ENCODE results near the gene LUM. TPM values are rescaled to one million over a fixed set of nuclear protein-coding genes. Genes with fewer than 3 reads are reported as not detected.

LUM gene
- polyA plus RNA-seq, 3 donors from 2014 or later, result not detected

DNA sequence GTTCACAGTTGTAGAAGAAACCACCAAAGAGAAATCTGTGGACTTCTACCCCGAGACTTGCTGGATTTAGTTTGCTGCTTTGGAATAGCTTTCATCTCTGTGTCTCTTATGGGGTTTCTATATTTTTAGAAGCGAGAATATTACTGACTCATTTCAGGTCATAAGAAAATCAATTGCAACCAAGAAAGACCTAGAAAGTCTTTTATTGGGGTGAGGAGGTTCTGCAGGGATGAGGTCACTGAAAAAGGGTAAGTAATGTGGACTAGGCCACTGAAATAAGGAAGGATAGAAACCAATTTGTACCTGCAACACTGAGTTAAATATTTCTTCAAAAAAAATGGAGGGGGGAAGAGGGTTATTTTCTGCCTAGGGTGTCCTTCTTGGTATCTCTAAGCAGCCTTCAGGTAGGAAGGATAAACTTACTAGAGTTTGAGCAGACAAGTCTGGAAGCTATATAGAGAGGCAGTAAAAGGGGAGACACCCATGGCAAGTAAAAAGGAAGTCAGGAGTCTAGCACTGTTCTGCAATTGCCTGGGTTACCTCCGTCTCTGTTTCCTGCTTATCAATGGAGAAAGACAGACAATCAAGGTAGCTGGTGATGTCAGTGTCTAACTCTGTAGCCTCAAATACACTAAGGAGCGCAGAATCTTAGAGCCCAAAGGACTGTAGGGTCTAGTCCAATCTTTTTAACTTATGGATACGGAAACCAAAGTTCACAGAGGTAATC lies 33.9 kb downstream of the LUM start:
- no peak for DNase-seq
- H3K27me3 Mint-ChIP-seq (ENCODE audit: low read depth in 3 of 3), result peaks cover 0 to 4% (median 3%) of the 10 kb centered on the region in 3 donors
- H3K27ac Mint-ChIP-seq, result no peak overlapping the region
- no peak overlapping the region for H3K4me3 Mint-ChIP-seq
- H3K36me3 Mint-ChIP-seq, result no peaks in the 10 kb centered on the region
- H3K4me1 Mint-ChIP-seq, result no peaks in the 10 kb centered on the region
- H3K9me3 Mint-ChIP-seq, result peaks cover 0 to 4% (median 0%) of the 10 kb centered on the region in 6 donors

DNA sequence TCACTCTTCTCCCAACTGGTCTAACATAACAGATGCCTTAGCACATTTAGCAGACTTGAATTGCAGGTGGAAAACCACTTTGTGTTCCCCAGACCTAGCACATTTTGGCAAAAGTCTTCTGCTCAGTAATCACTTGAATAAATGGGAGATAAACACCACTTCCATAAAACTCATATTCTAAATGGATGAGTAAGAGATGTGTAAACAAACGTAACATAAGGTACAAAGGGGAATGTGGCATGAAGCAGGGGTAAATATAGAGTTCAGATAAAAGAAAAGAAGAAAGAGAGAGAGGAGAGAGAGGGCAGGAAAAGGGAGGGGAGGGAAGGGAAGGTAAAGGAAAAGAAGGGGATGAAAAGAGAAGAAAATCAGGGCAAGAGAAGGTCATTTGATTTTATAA lies 36.4 kb downstream of the LUM start:
- Mint-ChIP-seq H3K9me3 (peaks cover 0 to 2% (median under 1%) of the 10 kb centered on the region in 6 donors), H3K27ac (no peak overlapping the region), H3K4me3 (no peak overlapping the region), H3K27me3 (ENCODE audit: low read depth in 3 of 3) (peaks cover 0 to 4% (median 3%) of the 10 kb centered on the region in 3 donors), H3K4me1 (no peaks in the 10 kb centered on the region), H3K36me3 (no peaks in the 10 kb centered on the region)
- no peak for DNase-seq

DNA sequence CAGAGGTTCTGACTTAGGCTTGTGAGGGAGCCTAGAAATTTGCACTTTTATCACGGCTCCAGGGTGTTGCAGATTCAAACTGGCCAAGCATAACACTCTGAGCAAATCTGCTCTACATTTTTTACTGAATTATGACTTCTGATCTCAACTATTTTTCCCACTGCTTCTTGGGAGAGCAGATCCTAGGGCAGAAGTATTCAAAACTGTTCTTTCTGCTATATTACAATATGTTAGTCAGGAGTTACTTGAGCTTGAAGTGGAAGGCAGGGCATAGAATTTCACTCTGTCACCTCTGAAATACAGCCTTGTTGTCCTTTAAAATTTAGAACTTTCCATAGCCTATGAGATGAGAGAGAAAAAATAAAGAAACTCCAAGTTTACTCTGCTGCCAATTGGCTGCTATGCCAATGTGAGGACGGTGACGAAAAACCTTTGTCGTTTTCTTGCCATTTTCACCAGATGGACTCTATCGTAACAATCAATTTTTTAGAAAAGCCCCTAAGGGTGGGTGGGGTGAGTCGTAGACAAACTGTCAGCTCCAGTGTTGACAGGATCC lies 37.1 kb downstream of the LUM start:
- Mint-ChIP-seq H3K4me3 (no peak overlapping the region), H3K9me3 (peaks cover 0 to 2% (median under 1%) of the 10 kb centered on the region in 6 donors), H3K27ac (no peak overlapping the region), H3K36me3 (no peaks in the 10 kb centered on the region), H3K27me3 (ENCODE audit: low read depth in 3 of 3) (peaks cover 0 to 4% (median 3%) of the 10 kb centered on the region in 3 donors), H3K4me1 (no peaks in the 10 kb centered on the region)
- no peak for DNase-seq

DNA sequence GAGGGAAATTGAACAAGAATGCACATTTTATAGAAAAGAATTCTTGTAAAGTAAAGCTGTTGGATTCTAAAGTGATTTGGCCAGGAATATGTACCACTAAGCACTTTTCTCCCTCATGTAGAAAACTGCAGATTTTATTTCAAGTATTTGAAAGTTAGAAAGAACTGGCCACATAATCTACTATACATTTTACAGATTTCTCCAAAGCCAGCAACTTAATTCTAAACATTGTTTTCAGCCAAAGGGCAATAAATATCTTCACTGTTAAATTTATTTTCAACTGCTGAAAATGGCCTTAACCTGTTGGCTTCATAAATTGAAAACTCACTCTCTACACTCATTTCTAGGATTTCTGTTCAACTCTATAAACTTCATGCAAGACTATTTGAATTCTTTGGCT lies 37.9 kb downstream of the LUM start:
- no peak for DNase-seq
- Mint-ChIP-seq H3K9me3 (peaks cover 0 to 2% (median under 1%) of the 10 kb centered on the region in 6 donors), H3K27ac (no peak overlapping the region), H3K27me3 (ENCODE audit: low read depth in 3 of 3) (peaks cover 0 to 4% (median 3%) of the 10 kb centered on the region in 3 donors), H3K4me1 (no peaks in the 10 kb centered on the region), H3K4me3 (no peak overlapping the region), H3K36me3 (no peaks in the 10 kb centered on the region)

DNA sequence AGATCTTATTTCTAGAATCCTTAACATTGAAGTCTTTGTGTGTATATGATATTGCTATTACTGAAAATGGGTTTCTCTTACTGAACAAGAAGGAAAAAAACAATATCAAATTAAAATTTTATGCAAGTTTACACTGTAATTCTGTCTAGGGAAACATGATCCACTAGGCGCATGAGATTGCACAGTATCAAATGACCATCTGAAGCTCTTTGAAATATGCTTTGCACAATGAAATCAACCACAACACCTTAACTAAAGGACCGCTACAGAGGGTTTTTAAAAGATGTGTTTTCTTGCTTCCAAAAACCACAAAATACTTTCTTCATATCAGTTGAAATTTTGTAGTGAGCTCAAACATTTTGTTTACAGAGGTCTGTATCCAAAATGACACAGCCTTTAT lies 38.4 kb downstream of the LUM start:
- Mint-ChIP-seq H3K27me3 (ENCODE audit: low read depth in 3 of 3) (peaks cover 0 to 4% (median 2%) of the 10 kb centered on the region in 3 donors), H3K4me1 (no peaks in the 10 kb centered on the region), H3K36me3 (no peaks in the 10 kb centered on the region), H3K9me3 (peaks cover 0 to 2% (median 0%) of the 10 kb centered on the region in 6 donors), H3K27ac (no peak overlapping the region), H3K4me3 (no peak overlapping the region)
- DNase-seq, result no peak

DNA sequence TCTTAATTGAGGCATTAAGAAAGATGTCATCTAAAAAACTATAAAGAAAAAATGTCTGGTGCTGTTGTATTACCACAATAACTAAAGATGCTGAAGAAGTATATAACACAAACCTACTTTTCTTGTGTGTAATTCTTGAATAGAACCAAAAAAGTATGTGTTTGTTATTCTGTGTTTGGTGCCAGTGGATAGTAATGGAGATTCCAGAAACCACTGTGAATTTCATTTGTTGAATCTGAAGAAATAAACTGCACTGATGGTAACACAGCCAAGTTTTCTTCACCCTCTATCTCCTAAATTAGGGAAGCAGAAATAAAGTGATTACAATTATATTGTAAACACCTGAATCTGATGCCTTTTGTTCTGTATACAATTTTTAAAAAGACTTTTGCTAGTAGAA lies 40.4 kb downstream of the LUM start:
- H3K27me3 Mint-ChIP-seq (ENCODE audit: low read depth in 3 of 3), result peaks cover 0 to 4% (median 0%) of the 10 kb centered on the region in 3 donors
- no peaks in the 10 kb centered on the region for H3K36me3 Mint-ChIP-seq
- DNase-seq, result no peak
- no peak overlapping the region for H3K4me3 Mint-ChIP-seq
- H3K27ac Mint-ChIP-seq, result no peak overlapping the region
- no peaks in the 10 kb centered on the region for H3K4me1 Mint-ChIP-seq
- H3K9me3 Mint-ChIP-seq, result peaks cover 0 to 2% (median 0%) of the 10 kb centered on the region in 6 donors

DNA sequence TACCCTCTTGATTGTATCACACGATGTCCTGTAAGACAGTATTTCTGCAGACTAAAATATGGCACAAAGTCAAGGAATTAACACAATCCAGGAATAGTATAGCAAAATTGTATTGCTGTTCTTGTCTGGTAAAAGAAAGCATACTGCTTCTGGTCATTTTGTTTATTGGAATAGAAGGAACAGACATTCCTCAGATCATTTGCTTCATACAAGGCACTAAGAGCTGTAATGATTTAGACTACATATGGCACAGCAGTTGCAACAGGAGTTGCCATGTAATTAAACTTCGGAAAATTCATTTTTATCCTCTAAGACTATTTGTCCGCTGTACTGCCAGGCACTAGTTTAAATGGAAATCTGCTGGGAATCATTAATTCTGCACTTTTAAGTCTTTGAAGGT lies 45.9 kb downstream of the LUM start:
- H3K9me3 Mint-ChIP-seq, result peaks cover 0 to 4% (median 0%) of the 10 kb centered on the region in 6 donors
- no peaks in the 10 kb centered on the region for H3K36me3 Mint-ChIP-seq
- H3K27me3 Mint-ChIP-seq (ENCODE audit: low read depth in 3 of 3), result no peaks in the 10 kb centered on the region
- H3K4me1 Mint-ChIP-seq, result no peaks in the 10 kb centered on the region
- H3K4me3 Mint-ChIP-seq, result no peak overlapping the region
- H3K27ac Mint-ChIP-seq, result no peak overlapping the region
- no peak for DNase-seq

DNA sequence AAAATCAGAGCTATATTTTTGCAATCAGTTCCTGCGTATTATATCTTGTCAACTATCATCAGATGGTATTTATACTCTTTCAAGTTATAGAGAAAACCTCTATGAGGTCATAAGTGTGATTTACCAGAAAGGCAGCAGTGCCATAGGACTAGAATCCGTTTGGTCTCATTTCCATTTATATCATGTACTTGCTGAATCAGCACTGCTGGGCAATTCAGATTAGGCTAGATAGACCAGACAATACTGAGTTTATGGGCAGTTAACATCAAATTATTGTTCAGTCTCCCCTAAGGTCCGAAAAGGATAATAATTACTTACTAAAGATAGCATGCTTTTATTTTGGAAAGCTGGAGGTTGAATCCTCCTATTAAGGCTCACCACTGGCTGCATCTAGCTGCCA lies 46.7 kb downstream of the LUM start:
- no peak overlapping the region for H3K27ac Mint-ChIP-seq
- DNase-seq, result no peak
- H3K4me1 Mint-ChIP-seq, result no peaks in the 10 kb centered on the region
- H3K27me3 Mint-ChIP-seq (ENCODE audit: low read depth in 3 of 3), result no peaks in the 10 kb centered on the region
- no peaks in the 10 kb centered on the region for H3K36me3 Mint-ChIP-seq
- no peak overlapping the region for H3K4me3 Mint-ChIP-seq
- H3K9me3 Mint-ChIP-seq, result peaks cover 0 to 4% (median 0%) of the 10 kb centered on the region in 6 donors

DNA sequence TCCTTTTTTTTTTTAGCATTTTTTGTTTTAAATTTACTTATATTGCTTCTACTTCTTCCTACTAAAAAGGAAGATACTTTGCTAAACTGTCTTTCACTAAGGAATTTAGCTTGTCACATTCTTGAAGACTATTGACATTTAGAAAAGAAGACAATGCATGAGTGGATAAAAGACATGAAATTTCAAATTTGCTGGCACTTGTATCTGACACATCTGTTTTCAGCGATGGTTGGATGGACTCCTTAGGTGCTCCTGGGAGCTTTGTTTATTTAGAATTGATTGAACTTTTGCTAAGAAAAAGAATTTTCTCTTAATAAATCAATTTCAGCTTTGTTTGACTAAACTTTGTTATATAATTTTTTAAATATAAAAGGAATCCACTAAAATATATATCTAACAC lies 50.2 kb downstream of the LUM start:
- no peaks in the 10 kb centered on the region for H3K27me3 Mint-ChIP-seq (ENCODE audit: low read depth in 3 of 3)
- no peak overlapping the region for H3K4me3 Mint-ChIP-seq
- peaks cover 0 to 4% (median 0%) of the 10 kb centered on the region in 6 donors for H3K9me3 Mint-ChIP-seq
- H3K27ac Mint-ChIP-seq, result no peak overlapping the region
- no peaks in the 10 kb centered on the region for H3K4me1 Mint-ChIP-seq
- DNase-seq, result no peak
- H3K36me3 Mint-ChIP-seq, result no peaks in the 10 kb centered on the region

DNA sequence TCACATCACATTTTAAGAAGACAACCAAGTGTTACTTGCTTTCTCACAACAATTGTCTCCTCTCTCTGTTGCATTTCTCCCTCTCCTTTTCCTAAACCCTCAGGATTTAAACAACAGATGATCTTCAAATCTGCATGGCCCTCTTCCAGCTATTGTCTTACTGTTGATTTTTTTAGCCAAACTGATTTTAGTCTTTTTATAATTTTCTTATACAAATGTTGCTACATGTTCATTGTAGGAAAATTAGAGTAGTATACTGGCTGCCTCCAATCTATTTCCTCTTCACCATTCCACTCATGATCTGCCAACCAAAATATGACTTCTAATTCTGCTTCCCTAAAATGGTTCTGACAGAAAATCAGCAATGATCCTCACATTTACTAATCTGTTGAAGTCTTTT lies 52.1 kb downstream of the LUM start:
- Mint-ChIP-seq H3K27me3 (ENCODE audit: low read depth in 3 of 3) (peaks cover 0 to 1% (median 0%) of the 10 kb centered on the region in 3 donors), H3K4me3 (no peak overlapping the region), H3K9me3 (peaks cover 0 to 4% (median 0%) of the 10 kb centered on the region in 6 donors), H3K4me1 (no peaks in the 10 kb centered on the region), H3K27ac (no peak overlapping the region), H3K36me3 (no peaks in the 10 kb centered on the region)
- no peak for DNase-seq

DNA sequence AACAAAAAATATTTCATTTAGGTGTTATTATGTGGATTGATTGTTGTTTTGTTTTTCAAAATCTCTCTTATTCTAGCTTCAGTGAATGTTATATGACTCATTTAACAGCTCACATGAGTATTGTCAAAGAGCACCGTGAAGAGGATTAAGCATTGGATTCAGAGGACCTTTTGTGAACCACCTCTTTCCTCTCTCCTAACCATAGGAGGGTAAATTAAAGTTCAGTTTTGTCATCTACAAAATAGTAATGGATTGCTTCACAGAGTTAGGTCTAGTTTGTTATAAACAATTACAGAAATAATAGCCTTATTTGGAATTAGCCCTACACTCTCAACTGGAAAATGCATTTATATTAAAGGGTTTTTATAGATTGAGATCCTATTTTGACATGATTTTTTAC lies 52.5 kb downstream of the LUM start:
- no peak overlapping the region for H3K4me3 Mint-ChIP-seq
- peaks cover 0 to 4% (median 0%) of the 10 kb centered on the region in 6 donors for H3K9me3 Mint-ChIP-seq
- DNase-seq, result no peak
- H3K27ac Mint-ChIP-seq, result no peak overlapping the region
- no peaks in the 10 kb centered on the region for H3K36me3 Mint-ChIP-seq
- H3K27me3 Mint-ChIP-seq (ENCODE audit: low read depth in 3 of 3), result peaks cover 0 to 1% (median 0%) of the 10 kb centered on the region in 3 donors
- no peaks in the 10 kb centered on the region for H3K4me1 Mint-ChIP-seq

DNA sequence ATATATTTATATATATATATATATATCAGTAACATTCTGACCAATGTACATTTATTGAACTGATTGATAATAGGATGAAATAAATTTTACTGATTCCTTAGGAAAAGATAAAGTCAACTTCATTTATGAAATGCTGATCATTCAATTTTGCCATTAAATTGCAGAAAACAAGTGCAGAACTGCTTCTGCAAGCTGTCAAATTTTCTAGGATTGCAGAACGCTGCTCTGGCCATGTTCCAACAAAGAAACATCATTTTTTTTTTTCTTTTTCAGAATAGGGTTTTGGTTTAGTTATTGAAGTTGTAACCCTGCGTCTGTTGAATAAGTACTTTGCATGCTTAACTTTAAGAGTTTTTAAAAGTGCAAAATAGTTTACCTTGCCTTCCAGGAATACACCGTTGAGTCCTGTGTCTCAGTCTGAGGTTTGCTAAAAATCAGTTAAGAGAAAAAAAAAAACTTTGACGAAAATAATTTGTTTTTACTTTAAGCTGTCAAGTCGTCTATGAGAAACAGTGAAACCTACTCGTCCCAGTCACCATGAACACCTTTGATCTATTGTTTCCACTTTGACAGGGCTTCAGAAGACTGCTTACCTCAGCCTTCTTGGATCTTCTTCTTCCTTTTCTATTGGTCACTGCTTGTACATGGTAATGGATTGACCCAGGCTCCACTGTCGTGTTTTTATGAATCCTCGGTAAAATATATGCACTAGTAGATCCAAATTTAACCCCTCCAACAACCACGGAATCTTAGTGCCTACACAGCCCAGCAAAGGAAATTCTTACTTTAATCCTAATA lies 53.7 kb downstream of the LUM start, which contains the start of gene KERA:
KERA (minus strand) TSS at position 657 of the 798 bp plus-strand sequence. CDS start 1,743 bp downstream, outside the sequence.
- no peak for DNase-seq
- no peak within 1 kb of the TSS for H3K4me3 Mint-ChIP-seq
- no peak within 1 kb of the TSS for H3K27ac Mint-ChIP-seq
- no peaks in the 10 kb centered on the region for H3K4me1 Mint-ChIP-seq
- H3K9me3 Mint-ChIP-seq, result no peaks in the 10 kb centered on the region
- H3K36me3 Mint-ChIP-seq, result no peaks in the 10 kb centered on the region
- peaks cover 0 to 1% (median 0%) of the 10 kb centered on the region in 3 donors for H3K27me3 Mint-ChIP-seq (ENCODE audit: low read depth in 3 of 3)

DNA sequence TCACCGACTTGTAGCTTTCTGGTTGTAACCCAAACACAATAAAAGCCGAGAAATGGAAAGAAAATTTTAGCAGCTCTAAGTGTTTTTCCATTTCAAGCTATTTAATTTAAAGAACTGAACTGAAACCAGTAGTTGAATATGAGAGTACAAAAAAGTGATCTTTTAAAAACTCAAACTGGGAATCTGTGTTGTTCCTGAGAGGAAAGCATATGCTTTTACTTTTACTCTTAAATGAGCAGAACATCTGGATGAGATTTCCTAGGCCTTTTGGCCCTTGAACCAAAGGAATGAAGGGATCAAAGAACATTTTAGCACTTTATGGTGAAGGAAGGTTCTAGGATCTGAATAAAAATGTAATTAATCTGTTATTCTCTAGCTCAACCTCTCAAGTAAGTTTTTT lies 54.8 kb downstream of the LUM start:
- Mint-ChIP-seq H3K36me3 (no peaks in the 10 kb centered on the region), H3K4me3 (no peak overlapping the region), H3K27me3 (ENCODE audit: low read depth in 3 of 3) (peaks cover 0 to 1% (median 0%) of the 10 kb centered on the region in 3 donors), H3K9me3 (peaks cover 0 to under 1% (median 0%) of the 10 kb centered on the region in 6 donors), H3K27ac (no peak overlapping the region), H3K4me1 (no peaks in the 10 kb centered on the region)
- no peak for DNase-seq

DNA sequence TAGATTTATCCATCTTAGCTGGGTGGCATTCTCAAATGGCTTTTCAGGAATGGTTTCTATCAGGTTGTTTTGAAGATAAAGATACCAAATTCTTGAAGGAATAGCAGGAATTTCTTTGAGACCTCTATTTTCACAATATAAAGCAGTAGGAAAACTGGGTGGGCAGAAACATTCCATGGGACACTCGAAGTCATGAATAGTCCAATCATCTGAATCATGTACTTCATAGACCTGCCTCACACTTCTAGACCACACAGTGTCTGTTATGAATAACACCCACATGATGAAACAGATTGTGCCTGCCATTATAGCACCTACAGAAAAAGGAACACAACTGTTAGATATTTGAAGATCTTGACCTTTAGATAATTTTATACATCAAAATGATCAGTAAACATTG lies 55.3 kb downstream of the LUM start:
- Mint-ChIP-seq H3K4me1 (no peaks in the 10 kb centered on the region), H3K27me3 (ENCODE audit: low read depth in 3 of 3) (peaks cover 0 to 1% (median 0%) of the 10 kb centered on the region in 3 donors), H3K27ac (no peak overlapping the region), H3K36me3 (no peaks in the 10 kb centered on the region), H3K9me3 (peaks cover 0 to 1% (median 0%) of the 10 kb centered on the region in 6 donors), H3K4me3 (no peak overlapping the region)
- DNase-seq, result no peak

All from immature natural killer cell (primary cell).